SIG-M5 treated with dmso at 0.1 percent for 504 hours (cell line): ENCODE results near the gene PARD3.
"Not testable (repeated sequence)": the region's sequence is repeated elsewhere in the genome, so short reads cannot be mapped to it uniquely, and the experiment has no call there.

ENCODE experiments used
- DNase-seq: peaks from one replicate; lab custom pipeline; 2025; ENCODE audit not compliant: unreplicated experiment; lab: John Stamatoyannopoulos, UW

Gene PARD3

DNA sequence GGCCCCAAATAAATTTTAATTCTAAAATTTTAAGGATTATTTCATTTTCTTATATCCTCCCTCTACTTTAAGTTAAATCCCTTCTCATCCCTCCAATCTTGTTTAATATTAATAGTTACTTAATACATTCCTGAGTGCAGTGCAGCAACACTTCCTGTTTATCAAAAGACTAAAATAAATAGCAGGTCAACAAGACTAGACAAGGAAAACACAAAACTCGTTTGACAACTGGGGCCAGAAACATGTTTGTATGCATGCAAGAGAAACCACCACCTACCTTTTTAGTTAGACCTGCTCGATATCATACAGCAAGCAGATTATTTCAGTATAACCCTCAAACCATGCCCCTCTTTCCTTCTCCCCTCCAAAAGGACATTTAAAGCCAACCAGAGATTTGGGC, 95.8 kb downstream of the PARD3 start:
- DNase-seq = no peak

DNA sequence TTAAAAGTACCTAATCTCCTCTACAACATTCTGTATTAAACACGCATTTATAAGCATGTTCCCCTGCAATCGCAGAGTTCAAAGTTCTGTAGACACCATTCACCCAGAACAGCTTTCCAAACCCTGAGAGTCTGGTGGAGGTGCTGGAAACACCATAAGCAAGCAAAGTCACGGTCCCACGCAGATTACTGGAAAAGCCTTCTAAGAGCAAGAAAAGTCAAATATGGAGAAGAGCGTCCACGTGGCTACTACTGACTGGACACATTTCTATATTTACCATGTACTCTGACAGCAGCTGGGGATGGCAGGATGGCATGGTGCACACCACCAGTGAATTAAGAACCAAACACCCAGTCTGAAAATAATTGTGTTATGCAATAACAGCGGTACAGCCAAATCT, 97.7 kb downstream of the PARD3 start:
- DNase-seq = no peak

DNA sequence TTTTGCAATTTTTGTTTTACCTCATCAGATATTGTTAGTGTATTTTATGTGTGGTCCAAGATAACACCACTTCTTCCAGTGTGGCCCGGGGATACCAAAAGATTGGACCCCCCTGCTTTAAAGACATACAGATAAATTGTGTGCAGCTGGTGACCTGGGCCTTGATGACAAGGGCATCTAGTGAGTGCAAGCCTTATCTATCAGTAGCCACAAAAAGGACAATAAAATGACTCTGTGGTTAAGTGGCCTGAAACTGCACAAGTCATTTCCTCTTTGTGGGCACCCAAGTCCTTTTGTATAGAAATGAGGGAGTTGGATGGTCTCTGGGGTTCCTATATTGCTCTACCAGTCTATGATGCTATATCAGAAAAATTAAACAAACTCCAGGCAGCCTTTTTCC, 98.1 kb downstream of the PARD3 start:
- peak; percentile 66 for DNase-seq

DNA sequence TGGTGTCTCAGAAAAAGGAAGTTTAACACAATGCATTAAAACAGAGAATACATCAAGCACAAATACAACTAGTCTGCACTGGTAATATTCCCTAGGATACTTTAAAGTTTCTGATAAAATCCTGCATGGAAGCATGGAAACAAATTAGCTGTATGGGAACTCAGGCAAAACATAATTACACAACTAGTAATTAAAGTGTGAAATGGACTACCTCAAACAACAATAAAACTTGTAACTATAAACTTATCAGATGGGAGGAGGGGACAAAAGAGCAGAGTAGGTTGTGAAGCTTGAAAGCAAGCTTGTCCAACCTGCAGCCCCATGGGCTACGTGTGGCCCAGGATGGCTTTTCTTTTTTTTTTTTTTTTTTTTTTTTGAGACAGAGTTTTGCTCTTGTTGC, 98.9 kb downstream of the PARD3 start:
- DNase-seq = no peak

DNA sequence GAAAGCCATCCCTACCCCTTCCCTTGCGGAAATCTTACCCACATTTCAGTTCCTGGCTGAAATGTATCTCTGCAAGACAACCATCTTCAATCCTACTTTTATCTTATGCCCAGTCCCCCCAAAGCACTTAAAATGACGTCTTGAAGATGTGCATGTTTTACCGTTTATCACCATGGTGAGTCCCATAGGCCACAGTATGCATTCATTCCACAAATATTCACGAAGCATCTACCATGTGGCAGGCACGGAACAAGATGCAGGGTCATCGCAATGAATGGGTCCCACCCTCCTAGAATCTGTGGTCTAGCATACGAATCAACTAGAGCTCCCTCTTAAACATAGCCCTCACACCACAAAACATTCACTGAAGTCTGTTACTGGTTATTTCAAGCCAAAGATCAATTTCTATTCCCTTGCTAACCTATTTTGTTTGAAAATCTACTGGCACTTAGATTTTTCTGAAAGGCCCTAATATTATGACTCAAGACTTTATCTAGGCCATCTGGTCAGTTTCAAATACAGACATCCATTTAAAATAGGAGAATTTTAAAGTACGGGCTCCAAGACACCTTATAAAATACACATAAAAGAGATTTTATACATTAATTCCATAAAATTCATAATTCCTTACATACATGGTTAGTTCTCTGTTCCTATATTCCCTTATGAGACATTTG, 99.4 kb downstream of the PARD3 start:
- no peak for DNase-seq

DNA sequence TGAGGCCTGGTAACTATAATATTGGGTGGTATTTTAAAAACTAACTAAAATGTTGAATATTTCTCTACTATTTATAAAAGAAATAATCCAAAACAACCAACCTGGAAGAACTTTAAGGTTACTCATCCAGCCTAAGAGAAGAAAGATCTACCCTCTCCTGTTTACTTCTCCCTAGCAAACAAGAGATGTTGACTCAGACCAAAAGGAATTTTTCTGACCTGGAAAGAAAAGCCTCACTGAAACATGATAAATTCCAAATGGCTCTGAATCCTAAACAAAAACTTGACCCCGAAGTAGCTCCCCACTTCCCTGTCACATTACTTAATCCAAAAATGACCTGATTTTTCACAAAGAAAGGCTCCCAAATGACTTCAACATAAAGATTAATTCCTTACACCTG, 101.2 kb downstream of the PARD3 start:
- DNase-seq = no peak

DNA sequence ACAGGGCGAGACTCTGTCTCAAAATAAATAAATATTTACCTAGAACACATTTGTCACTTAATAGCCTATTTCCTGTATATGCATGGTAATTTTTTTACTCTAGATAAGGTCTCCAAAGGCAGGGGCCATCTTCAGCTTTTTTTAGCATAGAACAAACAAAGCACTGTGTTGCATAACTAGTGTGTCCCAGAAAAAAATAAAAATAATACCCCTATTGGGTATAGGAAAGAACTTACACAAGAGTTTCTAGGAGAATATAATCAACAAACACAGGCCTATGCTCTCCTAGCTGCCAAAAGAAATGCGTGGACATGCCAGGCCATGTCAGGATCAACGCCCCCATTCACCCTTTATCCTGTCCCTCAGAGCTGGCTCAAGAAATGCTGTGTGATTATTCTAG, 103.6 kb downstream of the PARD3 start:
- DNase-seq = no peak

DNA sequence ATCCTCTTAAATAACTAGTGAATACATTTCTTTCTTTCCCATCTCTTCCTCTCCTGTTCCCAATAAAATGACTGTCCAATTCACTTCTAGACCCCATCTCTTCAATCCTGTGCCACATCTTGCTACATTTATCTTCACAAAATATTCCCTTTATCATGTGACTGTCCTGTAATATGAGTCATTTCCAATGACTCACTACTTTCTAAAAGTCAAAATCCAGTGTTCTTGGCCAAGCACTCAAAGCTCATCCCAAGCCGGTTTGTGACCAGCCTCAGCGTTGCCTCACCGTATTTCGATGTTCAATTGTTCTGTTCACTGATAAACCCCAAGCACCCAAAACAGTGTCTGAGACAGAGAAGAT, 104.7 kb downstream of the PARD3 start:
- DNase-seq = peak; percentile 10

DNA sequence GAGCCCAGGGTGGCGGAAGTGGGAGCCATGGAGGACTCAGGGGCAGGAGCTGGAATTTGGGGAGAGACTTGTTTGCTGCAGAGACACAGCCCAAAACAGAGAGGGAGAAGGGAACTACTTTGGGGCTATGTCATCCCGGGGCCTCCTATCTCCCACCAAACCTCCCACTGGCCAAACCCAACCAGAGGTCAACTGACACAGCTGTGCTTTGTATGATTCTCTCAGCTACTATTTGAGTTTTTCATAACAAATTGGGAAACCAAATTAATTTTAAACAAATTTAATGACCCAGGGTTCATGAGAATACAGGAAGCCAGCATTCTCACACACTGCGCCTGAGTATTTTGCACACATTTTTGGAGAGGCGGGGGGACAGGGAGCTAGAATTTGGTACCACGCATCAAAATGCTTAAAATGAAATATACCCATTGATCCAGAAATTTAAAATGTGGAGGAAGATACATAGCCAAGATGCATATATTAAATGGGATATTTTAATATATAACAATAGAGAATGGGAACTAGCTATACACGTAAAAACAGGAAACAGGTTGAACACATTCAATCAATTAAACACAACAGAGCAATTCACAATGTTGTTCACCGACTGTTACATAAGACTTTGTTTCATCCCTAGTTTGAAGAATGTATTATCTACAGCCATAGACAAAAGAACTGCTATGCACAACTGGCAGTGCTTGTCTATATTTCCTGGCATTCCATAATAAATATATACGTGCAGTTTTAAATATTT, 105.3 kb downstream of the PARD3 start:
- DNase-seq = no peak

DNA sequence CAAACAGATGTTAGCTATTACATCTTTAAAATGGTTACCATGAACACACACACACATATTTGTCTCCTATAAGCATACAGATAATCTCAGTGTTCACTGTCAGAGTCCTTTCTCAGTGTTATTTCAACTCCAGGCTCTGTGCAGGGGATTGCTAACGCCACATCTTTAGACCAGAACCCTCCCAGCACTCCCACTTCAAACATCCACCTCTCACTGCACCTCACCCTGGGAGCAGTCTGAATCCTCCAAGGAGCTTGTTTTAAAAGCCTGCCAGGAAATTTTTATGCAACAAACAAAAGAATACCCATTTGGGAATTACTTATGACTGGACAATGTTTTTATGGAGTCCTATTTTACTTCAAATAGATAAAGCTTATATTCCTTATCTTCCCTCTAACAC, 107.4 kb downstream of the PARD3 start:
- no peak for DNase-seq

DNA sequence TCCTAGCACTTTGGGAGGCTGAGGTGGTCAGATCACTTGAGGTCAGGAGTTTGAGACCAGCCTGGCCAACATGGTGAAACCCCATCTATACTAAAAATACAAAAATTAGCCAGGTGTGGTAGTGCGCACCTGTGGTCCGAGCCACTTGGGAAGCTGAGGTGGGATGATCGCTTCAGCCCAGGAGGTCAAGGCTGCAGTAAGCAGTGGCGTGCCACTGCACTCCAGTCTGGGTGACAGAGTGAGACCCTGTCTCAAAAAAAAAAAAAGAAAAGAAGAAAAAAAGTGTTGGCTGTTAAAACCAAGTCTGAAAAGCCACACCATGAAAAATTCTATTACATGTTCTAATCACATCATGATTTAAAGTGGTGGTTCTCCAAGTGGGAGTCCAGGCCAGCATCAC, 108.1 kb downstream of the PARD3 start:
- DNase-seq = not testable (repeated sequence)

DNA sequence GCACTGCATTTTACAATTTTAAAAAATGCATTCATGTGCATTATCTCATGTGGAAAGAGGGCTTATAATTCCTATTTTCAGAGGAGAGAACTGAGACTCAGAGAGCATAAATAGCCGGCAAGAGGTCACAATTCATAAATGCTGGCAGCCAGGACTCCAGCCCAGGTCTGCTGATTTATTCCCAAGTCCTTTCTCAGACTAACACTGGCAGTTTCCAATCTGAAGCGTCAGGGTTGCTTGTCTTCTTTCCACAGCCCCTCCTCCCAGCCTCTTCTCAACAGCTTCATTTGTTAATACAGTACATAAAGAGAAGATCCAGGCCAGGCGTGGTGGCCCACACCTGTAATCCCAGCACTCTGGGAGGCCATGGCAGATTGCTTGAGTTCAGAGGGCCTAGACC, 108.9 kb downstream of the PARD3 start:
- DNase-seq = no peak

DNA sequence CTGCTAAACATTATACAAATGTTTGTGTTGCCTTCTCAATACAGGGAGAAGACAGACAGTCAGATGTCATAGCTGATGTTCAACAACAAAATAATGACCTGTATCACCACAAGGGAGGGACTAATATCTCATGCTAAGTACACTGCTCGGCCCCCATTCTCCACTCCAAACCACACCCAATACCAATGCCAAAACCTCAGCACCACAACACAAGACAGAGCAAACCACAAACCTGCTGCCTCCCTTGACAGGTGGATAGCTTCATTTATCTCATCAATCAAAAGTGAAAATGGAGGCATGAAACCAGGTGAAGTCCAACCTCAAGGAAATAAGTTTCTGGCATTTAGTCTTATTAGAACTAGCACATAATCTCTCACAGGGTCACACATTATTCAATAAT, 109.5 kb downstream of the PARD3 start:
- DNase-seq = no peak

DNA sequence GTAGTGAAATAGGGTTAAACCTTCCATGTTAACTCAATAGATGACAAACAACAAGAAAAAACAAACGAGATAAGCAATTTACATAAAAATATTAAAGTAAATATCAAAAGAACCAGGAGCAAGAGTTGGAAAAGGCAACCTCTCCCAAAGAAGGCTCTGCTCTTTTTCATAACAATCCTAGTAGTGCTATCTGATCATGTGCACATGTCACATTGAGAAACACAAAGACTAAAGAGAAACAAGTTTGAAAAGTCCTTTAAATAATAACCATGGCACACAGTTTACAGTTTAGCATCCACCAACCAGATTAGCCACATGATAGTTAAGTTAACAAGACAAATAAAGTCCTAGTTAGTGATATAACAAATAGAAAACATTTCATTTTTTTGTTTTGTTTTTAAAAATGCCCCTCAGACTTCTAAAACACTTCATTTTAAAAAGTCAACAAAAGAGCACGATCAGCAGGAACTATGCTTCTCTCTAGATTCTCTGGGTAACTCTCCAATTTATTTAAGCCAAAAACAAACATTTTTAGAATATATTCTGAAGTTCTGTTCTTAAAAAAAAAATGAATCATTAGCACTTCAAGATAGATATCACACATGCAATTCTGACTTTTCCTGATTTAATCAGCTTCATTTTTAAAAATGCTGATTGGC, 110.4 kb downstream of the PARD3 start:
- DNase-seq = no peak

DNA sequence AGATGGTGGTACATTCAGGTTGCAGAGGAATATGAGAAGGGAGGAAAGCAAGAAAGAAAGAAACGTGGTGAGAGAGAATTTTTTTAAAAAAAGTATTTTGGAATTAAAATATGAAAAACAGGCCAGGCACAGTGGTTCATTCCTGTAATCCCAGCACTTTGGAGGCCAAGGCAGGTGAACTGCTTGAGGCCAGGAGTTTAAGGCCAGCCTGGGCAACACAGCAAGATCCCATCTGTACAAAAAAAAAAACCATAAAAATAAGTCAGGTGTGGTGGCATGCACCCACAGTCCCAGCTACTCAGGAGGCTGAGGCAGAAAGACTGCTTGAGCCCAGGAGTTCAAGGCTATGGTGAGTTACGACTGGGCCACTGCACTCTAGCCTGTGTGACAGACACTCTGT, 112.1 kb downstream of the PARD3 start:
- no peak for DNase-seq

DNA sequence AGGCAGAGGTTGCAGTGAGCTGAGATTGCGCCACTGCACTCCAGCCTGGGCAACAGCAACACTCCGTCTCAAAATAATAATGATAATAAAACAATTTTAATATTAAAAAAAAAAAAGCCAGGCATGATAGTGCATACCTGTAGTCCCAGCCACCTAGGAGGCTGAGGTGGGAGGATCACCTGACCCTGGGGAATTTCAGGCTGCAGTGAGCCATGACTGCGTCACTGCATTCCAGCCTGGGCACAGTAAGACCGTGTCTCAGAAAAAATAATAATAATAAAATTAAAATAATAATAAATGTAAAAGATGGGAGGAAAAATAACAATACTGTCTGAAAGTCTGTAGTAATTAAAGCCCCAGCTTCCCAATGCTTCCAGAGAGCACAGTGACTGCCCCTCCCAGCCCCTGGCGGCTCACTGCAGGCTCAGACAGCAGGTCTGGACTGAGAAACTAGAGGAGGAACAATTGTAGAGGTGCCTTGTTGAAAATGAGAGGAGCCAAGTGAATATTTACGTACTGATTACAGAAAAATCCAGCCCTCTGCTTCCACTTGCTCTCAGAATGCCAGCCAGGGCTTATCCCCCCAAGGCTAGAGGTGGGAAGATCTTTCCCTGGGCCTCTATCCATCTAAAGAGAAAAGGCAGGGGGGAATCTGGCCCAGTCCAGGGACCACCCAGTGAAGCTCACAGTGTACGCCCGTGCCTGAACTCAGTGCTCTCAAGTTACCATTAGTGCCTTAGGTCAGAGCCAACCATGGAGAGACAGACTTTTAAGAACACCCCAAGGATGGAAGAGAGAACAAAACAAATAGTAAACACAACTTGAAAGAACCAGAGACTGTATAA, 112.8 kb downstream of the PARD3 start:
- no peak for DNase-seq

DNA sequence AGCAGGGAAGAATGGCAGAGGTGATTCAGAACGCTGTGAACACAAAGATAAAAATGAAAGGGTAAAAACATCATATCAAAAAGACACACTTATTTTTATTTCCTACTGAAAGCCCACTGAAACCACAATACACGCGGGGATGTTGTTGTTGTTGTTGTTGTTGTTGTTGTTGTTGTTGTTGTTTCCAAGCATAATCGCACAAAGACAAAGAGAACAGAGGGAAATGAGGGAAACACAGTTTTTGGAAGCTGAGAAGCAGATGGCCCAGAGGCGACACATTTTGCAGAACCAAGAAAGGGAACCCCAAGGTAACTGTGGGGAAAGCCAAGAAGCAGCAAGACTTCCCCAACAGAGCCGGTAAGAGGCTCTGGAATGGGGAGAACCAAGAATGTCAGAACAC, 113.9 kb downstream of the PARD3 start:
- DNase-seq = no peak

DNA sequence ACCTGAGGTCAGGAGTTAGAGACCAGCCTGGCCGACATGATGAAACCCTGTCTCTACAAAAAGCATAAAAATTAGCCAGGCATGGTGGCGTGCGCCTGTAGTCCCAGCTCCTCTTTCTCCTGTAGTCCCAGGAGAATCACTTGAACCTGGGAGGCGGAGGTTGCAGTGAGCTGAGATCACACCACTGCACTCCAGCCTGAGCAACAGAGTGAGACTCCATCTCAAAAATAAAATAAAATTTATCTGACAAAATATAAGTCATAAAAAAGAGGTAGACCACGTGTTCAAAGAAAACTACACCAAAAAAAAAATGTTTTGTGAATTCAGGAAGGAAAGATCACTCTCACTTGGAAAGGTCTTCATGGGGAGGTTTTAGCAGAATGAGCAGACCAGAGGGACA, 114.3 kb downstream of the PARD3 start:
- not testable (repeated sequence) for DNase-seq

DNA sequence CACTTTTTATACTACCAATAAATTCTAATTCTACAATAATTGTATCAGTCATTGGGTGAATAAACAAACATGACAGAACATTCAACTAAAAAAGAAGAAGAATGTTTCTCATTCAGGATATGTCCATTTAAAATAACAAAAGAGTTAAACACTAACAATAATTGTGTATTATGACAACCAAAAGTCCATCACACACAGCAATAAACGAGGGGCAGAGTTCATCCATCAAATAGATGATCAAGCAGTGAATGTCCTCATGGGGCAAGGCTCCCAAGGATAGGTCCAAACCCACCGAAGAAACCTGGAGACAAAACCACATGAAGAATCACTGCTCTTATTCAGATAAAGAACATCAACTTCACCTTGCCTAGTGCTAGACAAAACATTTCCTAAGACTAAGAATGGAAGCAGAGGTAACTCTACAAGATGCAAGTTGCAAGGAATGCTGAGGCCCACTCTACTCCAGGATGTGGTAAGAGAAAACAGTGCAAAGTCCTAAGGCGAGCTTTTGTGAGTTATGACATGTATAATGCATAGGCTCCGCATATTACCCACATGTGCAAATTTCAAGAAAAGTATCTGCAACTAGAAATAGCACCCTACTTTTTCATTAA, 115.1 kb downstream of the PARD3 start:
- no peak for DNase-seq

DNA sequence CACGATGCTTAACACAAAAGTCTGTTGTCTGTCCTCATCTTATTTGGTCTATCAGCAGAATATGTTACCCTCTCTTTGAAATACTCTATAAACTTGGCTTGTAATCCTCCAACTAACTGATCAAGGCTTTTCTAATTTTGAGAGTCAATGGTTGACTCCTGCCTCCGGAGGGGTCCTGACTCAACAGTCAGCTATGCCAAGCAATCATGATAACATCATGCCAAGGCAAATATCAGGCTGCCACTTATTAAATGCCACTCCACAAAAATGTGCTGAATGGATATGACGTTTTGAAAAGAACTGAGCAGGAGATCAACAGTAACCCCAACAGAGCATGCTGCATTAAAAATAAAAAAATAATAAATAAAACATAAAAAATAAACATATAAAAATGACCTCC, 116.1 kb downstream of the PARD3 start:
- DNase-seq = peak; percentile 8

DNA sequence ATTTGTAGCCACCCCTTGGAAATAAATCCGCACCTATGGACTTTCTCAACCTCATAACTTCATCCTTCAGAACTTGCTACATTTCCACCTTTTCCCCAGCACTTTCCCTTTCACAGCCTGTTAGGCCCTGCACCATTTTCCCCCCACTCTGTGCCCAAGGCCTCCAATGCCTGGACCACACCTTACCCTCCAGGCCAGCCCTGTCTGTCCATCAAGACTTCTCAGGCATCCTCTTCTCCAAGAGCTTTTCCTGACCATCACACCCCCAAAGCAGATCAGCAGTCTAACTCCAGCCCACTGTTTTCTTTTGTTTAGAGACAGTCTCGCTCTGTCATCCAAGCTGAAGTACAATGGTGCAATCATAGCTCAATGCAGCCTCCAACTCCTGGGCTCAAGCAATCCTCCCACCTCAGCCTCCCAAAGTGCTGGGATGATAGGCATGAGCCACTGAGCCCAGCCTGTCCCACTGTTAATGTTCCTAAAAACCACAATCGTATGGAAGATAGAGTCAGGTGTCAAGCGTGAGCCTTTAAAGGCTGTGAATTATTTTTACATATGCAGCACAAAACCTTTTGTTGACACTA, 116.8 kb downstream of the PARD3 start:
- no peak for DNase-seq
